Dermis microvascular lymphatic vessel endothelial cell (primary cell): ENCODE data around the gene ALK. TPM values are rescaled to one million over a fixed set of nuclear protein-coding genes. Genes with fewer than 3 reads are reported as not detected.

ENCODE experiments used
- DNase-seq, 2 donors: peaks; one replicate each; pipeline versions ENCODE4 v3.0.0 to v3.0.0-alpha.2; 2010; ENCODE audit warnings: low read depth in 2 of 2
- total RNA-seq: library from RNA; depleted of rRNA; stranded (reverse); fragments of >200 nt; gene quantifications from 2 replicates; pipeline ENCODE4 v1.2.1, GENCODE V29; 2014

ALK gene
- total RNA-seq, 1 donor from 2014 or later: not detected

GRCh38 chr2:29412197-29412925 lies 509.0 kb downstream of the ALK start:
- DNase-seq: no peak

- DNase-seq: no peak
These were observed 515.7 kb downstream of the ALK start for GRCh38 chr2:29405707-29406106.

- DNase-seq: no peak
These were observed 516.1 kb downstream of the ALK start for GRCh38 chr2:29405266-29405665.

- DNase-seq: no peak
These were observed 519.4 kb downstream of the ALK start for GRCh38 chr2:29401994-29402393.

- no peak for DNase-seq
These were observed 520.3 kb downstream of the ALK start for GRCh38 chr2:29400930-29401653.

- no peak for DNase-seq
These were observed 522.8 kb downstream of the ALK start for GRCh38 chr2:29398384-29399237.

- DNase-seq: no peak
These were observed 523.7 kb downstream of the ALK start for GRCh38 chr2:29397713-29398112.

GRCh38 chr2:29397039-29397438 lies 524.3 kb downstream of the ALK start:
- no peak for DNase-seq

- no peak for DNase-seq
These were observed 526.4 kb downstream of the ALK start for GRCh38 chr2:29394981-29395350.

GRCh38 chr2:29394311-29394980 lies 526.9 kb downstream of the ALK start:
- no peak for DNase-seq

- DNase-seq: no peak
These were observed 527.7 kb downstream of the ALK start for GRCh38 chr2:29393676-29394075.

GRCh38 chr2:29392774-29393173 lies 528.6 kb downstream of the ALK start:
- DNase-seq: no peak

GRCh38 chr2:29390136-29390535 lies 531.2 kb downstream of the ALK start:
- no peak for DNase-seq

- no peak for DNase-seq
These were observed 531.7 kb downstream of the ALK start for GRCh38 chr2:29389686-29390085.

GRCh38 chr2:29388071-29388470 lies 533.3 kb downstream of the ALK start:
- DNase-seq: no peak

- DNase-seq: no peak
These were observed 538.9 kb downstream of the ALK start for GRCh38 chr2:29382486-29382885.

GRCh38 chr2:29377788-29378187 lies 543.6 kb downstream of the ALK start:
- no peak for DNase-seq

GRCh38 chr2:29376541-29376940 lies 544.8 kb downstream of the ALK start:
- DNase-seq: no peak

GRCh38 chr2:29375843-29376242 lies 545.5 kb downstream of the ALK start:
- no peak for DNase-seq

- no peak for DNase-seq
These were observed 546.6 kb downstream of the ALK start for GRCh38 chr2:29374823-29375222.

- no peak for DNase-seq
These were observed 547.5 kb downstream of the ALK start for GRCh38 chr2:29373870-29374269.

- DNase-seq: no peak
These were observed 549.2 kb downstream of the ALK start for GRCh38 chr2:29372185-29372584.
